Dedifferentiated amniotic fluid mesenchymal stem cell (primary cell): ENCODE measurements around the gene CCDC68.

Experiments
- DNase-seq: peaks from one replicate; pipeline ENCODE4 v3.0.0-alpha.2; 2016; ENCODE audit errors: extremely low spot score

CCDC68 gene, protein sequence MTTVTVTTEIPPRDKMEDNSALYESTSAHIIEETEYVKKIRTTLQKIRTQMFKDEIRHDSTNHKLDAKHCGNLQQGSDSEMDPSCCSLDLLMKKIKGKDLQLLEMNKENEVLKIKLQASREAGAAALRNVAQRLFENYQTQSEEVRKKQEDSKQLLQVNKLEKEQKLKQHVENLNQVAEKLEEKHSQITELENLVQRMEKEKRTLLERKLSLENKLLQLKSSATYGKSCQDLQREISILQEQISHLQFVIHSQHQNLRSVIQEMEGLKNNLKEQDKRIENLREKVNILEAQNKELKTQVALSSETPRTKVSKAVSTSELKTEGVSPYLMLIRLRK

DNA sequence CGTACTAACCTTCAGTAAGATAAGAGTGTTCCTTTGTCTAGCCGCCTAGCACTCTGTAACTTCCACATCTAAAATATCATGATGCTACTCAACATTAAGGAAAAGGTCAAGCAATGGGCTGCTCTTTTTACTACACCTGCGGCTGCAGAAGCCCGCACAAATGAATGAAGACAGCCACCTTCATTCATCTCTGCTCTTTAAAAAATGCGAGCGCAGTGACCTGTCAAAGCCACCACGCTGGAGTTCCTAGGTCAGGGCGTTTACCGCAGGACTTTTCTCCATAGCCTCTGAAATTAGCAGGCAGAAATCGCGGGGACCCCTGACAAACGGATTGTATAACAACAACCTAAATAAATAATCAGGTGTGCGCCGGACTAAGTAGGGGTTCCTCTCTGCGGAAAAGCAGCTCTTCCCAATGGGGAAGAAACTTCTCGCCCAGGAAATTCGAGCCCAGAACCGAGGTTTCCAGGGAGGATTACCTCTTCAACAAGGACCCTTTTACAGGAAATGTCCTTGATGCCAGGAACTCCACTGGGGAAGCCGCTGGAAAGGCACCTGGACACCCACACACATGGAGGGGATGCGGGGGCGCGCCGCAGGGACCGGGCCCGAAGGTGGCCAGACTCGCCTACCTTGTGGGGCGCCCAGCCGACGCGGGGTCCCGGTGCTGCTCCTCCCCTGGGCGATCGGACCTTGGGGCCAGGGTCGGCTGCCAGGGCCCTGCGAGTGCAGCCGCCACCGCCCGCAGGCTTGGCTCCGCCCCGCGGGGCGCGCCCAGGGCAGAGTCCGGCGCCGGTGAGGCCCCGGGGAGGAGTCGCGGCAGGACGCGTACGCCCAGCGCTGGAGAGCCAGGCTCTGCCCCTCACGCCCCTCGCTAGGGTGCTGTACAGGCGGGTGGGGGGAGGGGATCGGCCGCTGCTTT is at the start of gene CCDC68:
Gene CCDC68, minus strand, starts transcription at position 758 of the 922 bp plus-strand sequence. CDS start 16,670 bp downstream, outside the sequence.
- DNase-seq, result no peak

DNA sequence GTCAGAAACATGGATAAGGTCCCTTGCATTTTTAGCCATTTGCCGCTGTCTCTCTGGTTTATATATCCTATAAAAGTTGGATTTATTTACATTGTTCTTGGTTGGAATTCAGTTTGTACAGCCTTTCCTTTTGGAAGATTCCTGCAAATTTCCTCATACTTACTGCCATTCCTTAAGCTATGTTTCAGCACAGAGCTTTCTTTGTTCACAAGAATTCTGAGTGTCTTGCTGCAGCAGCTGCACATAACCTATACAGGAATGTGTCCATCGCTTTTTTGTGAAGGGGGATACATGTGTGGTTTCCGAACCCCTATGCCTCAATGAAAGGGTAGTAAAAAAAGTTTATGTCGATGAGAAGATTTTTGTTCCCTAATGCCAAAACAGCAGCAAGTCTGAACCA is 48.3 kb upstream of the CCDC68 start:
- DNase-seq, result no peak

DNA sequence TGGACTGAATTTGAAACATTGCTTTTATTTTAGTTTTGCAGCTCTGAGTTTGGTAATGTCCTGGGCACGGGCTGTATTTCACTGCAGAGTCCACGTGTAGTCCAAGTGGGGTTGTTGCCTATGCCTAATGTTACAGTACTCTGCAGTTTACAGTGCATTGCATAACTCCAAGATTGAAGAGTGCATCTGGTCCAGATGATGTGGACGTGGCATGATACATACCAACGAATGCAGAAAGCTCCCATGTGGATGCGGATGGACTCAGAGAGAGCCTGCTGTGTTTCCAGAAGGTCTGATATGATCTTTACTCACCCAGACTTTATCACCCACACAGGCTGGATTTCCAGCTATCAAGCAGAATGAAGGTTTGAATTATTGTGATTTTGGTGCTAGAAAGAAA is 44.4 kb upstream of the CCDC68 start:
- no peak for DNase-seq

DNA sequence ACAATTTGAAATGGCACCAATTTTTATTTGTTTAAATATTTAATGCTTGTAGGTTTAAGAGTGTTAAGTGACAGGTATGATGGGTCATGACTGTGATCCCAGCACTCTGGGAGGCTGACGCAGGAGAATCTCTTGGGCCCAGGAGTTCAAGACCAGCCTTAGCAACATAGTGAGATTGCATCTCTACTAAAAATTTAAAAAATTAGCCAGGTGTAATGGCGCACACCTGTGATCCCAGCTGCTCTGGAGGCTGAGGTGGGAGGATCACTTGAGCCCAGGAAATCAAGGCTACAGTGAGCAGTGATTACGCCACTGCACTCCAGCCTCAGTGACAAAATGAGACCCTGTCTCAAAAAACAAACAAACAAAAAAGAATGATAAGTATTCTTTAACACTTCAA is 43.0 kb upstream of the CCDC68 start:
- DNase-seq, result no peak

DNA sequence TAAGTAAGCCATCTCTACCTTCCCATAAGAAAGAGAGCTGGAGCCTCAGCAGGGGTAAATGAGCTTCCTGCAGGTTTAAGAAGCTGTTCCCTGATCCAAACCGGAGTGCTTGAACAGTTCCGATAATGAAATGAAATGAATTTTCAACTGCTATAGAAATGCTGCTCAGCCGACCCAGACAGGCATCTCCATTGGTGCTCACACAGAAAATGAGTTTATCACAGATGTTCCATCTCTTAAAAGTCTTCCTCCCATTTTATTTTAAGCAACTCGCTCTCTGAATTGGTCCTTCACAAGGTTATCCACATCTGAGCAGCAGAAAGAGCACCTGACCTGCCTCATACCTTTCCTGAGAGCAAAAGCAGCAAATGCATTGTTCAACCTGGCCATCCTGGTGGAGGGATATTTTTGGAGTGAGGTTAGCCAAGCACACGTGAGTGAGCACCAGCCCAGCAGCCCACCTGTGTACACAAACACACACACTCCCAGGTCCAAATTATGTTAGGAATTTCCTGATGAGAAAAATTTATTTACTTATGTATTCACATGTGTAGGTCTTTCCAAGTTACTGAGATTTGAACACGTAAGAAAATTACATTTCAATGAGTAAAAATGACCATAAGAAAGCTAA is 42.2 kb upstream of the CCDC68 start:
- DNase-seq, result no peak

DNA sequence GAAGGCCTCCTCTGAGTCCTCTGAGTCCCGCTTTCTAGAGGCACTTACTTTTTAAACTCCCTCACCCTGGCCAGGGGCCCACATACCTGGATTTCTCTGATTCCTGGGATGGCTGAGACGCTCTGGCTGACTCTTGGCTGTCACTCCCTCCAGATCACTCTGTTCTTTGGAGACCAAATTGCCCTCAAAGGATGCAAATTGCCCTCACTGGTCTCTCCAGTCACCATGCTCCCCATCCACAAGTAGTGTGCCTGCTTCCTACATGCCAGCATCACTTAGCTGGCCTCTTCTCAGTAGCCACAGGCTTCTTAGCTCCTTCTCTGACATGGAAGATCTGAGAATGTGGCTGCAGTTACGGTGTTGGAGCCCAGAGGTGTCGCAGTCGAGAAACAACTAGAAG is 41.3 kb upstream of the CCDC68 start:
- no peak for DNase-seq

DNA sequence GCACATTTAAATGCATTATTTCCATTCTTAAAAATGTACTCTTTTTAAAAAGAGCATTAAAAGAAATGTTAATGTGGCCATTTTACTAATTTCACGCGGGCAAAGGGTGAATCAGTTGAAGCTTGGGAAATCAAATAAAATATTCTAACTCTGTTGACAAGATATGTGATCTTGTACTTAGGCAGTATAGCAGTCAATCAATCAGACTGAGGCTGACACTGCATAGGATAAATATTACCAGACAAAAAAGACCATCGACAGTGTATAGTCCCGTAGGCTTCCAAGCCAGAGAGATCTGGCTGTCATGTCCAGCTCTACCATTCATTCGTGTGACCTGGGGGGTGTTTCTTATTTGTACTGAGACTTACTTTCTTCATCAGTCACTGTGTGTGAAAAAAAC is 39.8 kb upstream of the CCDC68 start:
- DNase-seq, result no peak

DNA sequence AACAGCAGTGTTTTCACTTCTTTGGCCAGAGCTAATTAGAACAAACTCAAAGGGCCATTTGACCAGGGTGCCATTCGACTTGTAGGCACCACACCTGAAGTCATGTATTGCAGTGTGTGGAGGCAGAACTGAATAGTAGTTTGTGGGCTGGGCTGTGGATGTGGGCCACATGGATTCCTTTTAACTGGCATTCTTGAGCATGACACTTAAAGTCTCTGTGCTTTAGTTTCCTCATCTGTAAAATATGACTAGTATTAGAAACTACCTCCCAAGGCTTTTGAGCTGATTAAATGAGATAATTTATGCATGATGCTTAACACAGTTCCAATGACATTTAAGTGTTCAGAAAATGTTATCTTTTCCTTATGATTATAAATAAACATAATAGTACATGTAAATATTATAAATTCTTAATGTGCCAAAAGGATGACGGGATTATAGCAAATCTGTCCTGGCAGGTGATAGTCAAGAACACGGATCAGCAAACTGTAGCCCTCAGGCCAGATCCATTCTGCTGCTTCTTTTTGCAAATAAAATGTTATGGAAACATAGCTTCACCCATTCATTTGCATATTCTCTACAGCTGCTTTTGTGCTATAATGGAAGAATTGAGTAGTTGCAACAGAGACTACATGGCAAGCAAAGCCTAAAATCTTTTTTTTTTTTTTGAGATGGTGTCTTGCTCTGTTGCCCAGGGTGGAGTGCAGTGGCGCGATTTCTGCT is 36.3 kb upstream of the CCDC68 start:
- no peak for DNase-seq

DNA sequence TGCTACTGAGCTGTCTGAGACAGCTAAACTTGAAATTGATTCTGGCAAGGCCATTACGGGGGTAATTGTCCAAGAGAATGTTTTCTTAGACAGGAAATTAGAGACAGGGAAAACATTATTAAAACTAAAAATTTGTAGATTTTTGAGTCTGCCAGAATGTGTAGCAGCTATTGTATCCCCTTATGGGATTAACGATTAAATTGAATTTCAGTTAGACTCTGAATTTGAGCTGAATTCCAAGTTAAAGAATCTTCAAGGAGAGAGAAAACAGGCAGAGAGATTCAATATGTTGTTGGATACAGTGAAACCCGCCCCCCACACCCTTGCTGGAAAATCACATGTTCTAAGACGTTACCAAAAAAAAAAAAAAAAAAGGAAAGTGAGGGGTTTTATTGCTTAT is 32.7 kb upstream of the CCDC68 start:
- no peak for DNase-seq

DNA sequence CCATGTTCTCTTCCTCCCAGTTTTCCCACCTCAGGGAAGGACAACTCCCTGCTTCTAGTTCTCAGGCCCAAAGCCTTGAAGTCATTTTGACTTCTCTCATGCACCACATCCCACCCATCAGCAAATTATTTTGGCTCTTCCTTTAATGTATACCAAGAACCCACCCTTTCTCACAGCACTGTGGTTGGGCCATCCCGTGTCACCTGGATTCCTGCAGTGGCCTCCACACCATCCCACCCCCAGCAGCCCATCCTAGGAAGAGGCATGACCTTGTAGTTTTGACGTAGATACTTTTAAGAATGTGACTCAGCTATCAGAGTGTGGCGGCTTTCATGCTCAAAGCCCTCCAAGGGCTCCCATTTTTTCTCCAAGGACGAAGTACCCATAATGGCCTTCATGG is 25.6 kb upstream of the CCDC68 start:
- DNase-seq, result no peak

DNA sequence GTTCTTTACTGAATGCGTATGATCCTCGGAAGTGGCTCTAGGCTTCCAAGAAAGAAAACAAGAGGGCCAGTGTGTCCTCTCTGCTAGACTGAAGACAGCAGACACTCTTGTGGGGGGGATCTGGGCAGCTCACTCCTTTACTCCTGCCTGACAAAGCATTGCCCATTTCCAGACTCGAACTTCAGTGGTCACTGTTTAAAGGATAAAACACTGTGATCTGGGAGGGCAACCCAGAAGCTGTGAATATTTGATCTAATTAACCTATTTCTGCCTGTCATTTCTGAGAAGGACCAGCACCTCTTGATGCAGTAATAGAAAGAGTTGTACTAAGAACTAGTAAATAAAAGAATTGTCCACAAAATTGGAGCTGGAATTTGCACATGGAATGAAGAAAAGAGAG is 24.5 kb upstream of the CCDC68 start:
- DNase-seq, result no peak

DNA sequence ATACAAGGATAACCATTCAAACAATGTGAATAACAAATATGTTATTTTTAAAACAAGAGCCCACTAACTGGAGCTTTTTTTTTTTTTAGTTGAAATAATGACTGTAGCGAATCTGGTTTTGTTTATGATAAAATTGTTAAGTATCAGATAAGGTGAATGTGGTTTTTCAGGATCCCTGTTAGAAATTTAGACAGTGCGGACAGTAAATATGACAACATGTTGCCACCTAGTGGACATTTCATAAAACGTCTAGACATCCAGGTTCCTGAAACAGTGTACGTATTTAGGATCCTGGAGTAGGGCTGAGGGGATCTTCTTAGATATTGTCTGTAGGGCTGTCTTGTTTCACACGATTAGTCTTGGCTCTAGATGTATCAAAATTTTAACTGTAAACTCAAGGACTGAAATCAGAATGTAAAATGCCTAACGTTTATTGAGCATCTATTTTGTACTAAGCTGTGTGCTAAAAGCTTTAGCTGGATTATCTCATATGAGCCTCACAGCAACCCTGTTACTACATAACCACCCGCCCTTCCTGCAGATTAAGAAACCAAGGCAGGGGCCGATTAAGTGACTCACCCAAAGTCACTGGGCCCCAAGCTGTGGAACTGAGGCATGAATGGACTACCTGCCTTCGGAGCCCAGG is 23.9 kb upstream of the CCDC68 start:
- DNase-seq, result peak; percentile 75

DNA sequence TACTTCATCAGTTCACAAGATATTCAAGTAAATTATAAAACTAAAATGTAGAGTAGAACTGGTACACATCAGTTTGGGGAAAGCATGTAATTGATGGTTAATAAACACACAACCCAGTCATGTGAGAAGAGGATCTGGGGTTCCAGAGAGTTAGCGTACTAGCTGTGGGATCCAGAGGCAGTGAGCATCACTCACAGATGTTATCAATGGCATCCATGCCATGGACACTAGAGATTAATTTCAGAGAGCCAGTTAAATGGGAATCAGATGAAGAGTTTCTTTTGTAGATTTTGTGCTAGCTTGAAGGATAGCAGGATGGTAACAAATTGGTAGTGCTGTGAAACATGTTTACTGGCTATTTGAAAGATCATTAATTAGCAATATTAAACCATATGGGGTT is 21.8 kb upstream of the CCDC68 start:
- DNase-seq, result no peak

DNA sequence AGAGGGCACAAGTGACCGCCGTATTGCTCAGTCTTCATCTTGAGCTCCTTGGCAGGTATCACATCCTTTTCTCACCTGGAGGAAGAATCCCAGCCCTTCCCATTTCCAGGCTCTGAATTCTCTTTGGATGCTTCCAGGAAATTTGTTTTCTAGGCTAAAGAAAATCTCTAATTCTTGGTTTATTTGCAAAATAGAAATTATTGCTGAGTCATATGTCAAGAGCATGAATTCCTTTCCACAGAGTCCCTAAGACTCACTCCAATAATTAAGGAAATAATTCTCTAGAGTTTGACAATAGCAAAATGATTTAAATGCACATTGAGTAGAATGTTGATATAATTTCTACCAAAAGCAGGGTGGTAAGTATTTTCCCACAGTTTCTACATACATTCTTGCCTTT is 16.3 kb upstream of the CCDC68 start:
- DNase-seq, result no peak

DNA sequence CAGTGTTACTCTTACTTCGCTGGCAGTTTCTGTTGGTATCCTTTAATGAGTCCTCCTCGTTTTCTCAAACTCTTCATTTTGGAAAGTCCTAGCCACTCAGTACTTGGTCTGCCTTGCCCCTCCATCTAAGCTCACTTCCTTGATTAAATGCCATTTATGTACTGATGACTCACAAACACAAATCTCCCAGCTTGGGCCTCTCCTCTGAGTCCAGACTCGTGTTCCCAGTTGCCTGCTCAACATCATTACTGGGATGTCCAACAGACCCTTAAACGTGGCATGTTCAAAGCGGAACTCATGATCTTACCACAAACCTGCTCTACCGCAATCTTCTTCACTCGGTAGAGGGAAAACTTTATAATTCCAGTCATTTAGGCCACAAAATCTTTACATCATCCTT is 13.8 kb upstream of the CCDC68 start:
- DNase-seq, result no peak

DNA sequence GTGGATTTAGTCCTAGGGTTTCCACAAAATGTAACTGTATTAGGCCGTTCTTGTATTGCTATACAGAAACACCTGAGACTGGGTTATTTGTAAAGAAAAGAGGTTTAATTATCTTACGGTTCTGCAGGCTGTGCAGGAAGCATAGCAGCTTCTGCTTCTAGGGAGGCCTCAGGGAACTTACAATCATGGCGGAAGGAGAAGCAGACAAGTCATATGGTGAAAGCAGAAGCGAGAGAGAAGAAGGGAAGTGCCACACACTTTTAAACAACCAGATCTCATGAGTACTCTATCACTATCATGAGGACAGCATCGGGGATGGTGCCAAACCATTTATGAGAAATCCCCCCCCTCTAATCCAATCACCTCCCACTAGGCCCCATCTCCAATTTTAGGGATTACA is 9.5 kb upstream of the CCDC68 start:
- no peak for DNase-seq

DNA sequence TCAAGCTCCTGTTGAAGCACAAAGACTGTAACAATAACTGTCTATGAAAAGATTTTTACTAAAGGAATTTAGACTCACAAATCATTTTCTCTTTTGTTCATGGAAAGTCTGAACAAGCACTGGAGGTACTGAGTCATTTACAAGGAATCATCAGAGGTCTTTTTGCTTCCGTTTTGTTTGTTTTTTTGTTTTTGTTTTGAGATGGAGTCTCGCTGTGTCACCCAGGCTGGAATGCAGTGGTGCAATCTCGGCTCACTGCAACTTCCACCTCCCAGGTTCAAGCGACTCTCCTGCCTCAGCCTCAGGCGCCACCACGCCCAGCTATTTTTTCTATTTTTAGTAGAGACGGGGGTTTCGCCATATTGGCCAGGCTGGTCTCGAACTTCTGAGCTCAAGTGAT is 9.0 kb upstream of the CCDC68 start:
- peak; percentile 77 for DNase-seq

DNA sequence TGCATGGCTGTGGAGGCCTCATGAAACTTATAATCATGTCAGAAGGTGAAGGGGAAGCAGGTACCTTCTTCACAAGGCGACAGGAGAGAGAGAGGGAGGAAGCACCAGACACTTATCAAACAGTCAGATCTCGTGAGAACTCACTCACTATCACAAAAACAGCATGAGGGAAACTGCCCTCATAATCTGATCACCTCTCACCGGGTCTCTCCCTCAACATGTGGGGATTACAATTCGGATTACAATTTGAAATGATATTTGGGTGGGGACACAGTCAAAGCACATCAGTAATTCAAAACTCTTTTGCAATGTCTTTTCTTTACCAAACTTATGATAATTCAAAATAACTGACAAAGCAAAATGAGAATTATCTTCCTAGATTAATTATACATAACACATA is 8.5 kb upstream of the CCDC68 start:
- DNase-seq, result no peak

DNA sequence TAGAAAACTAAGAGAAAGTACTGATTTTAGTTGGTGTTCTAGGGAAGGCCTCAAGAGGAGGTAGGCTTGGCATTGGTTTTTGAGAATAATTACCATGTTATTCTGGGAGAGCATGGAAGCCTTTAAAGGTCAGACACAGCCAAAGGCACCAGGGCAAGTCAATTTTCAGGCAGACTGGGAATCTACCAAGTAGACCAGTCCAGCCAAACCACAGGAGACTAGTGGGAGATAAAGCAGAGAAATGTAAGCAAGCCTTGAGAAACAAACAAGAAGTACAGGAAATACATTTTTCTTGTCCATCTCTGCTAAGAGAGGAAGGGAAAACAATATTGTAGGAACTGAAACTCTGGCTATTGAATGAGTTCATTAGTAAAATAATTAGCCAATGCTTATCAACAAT is 5.5 kb upstream of the CCDC68 start:
- no peak for DNase-seq

DNA sequence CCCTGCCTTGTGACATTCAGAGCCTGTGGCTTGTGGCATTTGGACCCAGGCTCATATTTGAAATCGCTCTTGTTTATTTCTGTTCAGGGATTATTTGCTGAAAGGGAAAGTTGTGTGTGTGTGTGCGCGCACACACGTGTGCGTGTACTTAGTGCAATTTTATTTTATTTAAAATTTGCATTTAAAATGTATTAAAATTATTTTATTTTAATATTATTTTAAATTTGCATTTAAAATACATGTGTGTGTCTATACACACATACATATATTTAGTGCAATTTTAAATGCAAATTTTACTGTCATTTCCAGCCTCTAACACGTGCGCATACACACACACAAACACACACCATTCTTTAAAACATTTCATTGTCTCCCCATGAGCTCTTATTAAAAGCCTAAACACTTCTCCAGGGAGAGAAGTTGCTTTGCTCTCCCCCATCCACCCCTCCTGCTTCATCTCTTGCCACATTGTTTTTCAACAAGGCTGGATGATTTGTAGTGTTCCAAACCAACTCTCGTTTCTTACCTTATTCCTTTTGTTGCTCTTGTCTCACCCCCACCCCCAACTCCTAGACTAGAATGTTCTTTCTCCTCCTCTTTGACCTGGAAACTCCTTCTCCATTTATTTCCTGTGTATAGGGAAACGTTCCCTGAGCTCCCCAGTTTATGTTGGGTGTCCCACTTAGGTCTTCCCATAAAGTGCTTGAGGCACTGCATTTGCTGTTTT is 3.8 kb upstream of the CCDC68 start:
- no peak for DNase-seq

DNA sequence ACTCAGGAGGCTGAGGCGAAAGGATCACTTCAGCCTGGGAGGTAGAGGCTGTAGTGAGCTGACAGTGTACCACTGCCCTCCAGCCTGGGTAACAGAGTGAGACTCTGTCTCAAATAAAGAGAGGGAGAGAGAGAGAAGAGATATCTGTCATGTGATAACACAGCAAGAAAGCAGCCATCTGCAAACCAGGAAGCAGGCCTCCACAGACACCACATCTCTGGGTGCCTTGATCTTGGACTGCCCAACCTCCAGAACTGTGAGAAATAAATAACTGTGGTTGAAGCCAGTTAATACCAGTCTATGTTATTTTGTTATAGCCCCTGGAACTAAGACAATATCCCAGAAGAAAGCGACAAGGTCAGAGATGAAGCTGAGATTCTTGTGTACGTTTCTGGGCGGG is 2.6 kb upstream of the CCDC68 start:
- DNase-seq, result no peak
